Activated gamma-delta T cell treated with Interleukin-2 at 50 U/mL for 16 hours (primary cell): ENCODE measurements around the gene TSPAN14.

Source experiments
- DNase-seq: peaks from one replicate; pipeline ENCODE4 v3.0.0-alpha.2; 2020

TSPAN14 gene

DNA sequence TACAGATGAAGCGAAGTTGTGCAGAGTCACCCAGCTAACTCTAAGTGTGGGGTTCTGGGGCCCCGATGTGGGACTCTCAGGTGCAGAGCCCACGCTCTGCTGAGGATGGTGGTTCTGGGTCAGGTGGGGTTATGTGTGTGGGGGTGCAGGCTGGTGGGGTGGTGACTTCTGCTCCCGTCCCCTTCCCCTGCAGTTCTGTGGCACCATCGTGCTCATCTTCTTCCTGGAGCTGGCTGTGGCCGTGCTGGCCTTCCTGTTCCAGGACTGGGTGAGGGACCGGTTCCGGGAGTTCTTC, 54.9 kb downstream of the TSPAN14 start:
- DNase-seq, result no peak

DNA sequence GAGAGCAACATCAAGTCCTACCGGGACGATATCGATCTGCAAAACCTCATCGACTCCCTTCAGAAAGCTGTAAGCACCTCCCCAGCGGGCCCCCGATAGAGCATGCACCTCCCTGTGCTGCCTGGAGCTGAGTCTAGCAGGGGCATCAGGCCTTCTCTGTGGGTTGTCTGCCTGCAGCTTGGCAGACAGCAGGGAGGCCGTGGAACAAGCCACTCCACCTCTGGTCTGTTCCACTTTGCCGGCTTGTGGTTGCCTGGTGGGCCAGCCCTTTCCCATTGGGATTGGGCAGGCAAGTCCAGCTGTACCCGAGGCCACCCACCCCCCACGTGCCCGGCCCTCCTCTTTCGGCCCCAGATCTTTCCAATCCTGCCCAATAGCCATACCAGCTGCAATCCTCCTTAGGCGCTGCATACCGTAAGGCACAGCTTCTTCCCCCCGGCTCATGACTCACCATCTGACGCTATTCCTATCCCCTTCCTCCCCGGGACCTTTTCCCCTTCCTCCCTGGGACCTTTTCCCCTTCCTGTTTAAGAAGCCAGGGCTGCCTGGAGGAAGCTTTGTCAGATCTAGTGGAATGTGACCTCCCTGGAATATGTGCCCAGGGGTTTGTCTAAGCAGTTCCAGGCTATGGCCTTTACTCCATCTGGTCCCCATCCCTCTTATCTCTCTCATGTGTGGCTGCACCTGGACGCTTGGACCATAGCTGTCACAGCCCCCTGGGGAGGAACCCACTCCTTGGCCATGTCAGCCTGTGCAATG, 55.5 kb downstream of the TSPAN14 start:
- DNase-seq, result no peak

DNA sequence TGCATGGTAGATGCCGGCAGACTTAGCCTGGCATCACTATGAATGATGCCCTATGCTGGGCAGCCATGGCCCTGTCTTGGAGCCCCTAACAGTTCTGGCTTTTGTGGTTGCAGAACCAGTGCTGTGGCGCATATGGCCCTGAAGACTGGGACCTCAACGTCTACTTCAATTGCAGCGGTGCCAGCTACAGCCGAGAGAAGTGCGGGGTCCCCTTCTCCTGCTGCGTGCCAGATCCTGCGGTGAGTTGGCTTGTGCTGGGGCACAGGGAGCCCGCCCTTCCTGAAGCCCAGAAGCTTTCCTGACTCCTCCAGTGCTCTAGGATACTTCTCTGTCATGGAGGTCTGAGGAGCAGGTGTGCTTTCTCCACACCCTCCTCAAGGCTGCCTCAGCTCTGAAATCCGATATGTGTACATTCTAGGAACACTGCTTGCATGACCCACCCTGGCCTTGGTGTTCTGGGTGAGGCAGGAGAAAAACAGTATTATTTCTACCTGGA, 58.0 kb downstream of the TSPAN14 start:
- no peak for DNase-seq

DNA sequence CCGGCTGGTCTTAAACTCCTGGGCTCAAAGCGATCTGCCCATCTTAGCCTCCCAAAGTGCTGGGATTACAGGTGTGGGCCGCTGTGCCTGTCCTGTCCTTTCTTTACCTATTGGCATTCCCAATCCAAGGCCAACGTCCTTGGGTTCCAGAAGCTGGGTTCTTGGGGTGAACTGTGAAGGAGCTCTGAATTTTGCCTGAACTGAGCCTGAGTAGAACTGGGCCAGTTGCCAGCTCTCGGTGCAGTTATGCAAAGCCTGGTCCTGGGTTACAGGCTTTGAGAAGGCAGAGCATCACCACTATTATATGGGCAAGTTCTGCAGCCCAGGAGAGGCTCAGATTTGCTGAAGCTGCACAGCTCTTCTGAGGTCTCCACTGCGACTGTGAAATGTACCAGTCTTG, 59.0 kb downstream of the TSPAN14 start:
- no peak for DNase-seq

DNA sequence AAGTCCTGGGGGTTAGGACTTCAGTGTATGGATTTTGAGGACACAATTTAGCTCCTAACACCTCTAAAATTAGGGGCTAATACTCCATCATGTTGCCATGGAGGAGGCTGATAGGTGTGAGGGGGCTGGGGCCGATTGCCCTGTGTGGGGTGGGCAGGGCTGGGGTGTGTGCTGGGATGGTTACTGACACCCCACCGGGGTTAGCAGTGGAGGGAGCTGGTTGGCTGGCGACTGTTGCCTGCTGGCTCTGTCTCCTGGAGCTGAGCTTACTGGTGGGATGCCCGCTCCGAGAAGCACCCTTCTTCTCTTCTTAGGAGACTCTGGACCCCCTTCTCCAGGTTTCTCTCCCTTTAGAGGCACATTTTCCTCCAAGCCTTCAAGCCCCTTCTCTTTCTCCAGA, 61.4 kb downstream of the TSPAN14 start:
- no peak for DNase-seq

DNA sequence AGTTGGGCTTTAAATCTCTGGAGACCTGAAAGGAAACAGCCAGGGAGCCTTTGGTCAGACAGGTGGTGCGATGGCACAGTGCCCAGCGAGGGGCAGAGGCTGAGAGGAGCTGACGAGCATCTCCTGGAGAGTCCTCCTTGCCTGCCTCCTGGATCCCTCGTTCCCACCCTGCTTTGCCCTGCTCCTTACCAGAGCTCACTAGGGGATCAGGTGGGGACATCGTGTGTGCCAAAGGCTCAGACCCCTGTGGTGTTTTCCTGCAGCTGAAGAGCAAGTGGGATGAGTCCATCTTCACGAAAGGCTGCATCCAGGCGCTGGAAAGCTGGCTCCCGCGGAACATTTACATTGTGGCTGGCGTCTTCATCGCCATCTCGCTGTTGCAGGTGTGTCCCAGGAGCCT, 61.8 kb downstream of the TSPAN14 start:
- DNase-seq, result no peak

DNA sequence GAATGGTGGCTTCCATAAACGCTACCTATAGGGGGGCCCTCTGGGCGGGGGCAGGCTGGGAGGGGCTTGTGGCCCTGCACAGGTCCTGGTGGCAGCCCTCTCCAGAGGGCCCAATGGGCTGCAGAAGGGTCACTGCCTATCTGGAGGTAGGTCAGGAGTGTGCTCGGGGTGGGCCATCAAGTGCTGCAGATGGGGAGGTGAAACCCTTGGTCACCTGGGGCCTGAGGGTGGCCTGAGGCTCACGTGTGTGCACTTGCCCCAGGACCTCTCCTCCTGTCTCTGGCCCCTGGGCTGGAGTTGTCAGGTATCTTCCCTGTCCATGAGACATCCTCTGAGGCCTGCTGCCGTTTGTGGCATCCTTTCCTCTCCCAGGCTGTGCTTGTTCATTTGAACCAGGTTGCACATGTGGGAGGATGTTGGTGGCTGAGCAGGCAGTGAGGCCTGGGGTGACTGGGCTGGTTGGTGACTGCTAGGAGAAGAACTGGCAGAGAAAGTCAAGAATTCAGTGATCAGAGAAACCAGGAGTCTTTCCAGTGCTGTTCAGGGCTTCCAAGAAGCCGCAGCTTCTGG, 62.5 kb downstream of the TSPAN14 start:
- DNase-seq, result no peak

DNA sequence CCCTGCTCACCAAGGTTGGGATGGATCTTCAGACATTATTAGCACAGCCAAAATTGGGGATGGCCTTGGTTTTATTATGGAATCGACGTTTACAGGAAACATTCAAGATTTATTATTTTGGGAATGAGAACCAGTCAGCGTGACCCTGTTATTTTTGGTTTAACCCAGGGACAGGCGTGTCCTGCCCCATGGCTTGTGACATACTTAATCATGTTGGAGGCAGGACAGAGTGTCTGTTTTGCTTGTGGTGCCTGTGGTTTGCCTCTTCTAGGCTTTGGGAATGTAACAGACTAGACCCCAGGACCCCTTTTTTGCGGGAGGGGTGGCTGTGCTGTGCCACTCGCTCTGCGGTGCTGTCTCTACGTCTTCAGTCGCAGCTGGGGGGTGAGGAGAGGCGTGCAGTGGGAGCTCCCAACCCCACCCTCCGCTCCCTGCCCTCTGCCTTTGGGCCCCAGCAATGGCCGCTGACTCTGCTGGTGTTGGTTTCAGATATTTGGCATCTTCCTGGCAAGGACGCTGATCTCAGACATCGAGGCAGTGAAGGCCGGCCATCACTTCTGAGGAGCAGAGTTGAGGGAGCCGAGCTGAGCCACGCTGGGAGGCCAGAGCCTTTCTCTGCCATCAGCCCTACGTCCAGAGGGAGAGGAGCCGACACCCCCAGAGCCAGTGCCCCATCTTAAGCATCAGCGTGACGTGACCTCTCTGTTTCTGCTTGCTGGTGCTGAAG, 63.5 kb downstream of the TSPAN14 start:
- no peak for DNase-seq

DNA sequence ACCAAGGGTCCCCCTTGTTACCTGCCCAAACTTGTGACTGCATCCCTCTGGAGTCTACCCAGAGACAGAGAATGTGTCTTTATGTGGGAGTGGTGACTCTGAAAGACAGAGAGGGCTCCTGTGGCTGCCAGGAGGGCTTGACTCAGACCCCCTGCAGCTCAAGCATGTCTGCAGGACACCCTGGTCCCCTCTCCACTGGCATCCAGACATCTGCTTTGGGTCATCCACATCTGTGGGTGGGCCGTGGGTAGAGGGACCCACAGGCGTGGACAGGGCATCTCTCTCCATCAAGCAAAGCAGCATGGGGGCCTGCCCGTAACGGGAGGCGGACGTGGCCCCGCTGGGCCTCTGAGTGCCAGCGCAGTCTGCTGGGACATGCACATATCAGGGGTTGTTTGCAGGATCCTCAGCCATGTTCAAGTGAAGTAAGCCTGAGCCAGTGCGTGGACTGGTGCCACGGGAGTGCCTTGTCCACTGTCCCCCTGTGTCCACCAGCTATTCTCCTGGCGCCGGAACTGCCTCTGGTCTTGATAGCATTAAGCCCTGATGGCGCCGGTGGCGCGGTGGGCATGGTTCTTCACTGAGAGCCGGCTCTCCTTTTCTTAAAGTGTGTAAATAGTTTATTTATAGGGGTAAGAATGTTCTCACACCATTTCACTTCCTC, 64.2 kb downstream of the TSPAN14 start:
- DNase-seq, result no peak

DNA sequence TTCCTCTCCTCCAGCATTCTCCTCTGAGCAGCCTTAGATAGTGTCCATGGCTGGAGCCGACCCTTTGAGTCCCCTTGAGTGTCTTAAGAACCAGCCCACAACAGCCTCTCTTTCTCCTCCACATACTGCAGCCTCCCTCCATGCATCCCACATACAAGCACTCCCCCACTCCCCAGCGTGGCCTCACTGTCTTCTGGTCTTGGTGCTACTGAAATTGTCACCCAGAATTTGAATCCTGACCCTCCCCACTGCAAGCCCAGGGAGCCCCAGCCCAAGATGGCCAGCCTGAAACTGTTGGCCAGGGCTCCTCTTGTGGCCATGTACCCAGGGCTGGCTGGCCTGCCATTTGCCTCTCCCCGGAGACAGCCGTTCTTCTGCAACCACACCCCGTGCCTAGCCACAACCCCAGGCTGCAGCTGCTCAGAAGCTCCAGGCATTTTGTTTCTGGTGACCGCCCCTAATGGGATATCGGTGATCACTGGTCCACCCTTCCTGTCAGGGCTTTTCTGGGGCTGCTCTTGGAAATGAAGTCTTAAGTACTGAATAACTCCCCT, 64.8 kb downstream of the TSPAN14 start:
- no peak for DNase-seq

DNA sequence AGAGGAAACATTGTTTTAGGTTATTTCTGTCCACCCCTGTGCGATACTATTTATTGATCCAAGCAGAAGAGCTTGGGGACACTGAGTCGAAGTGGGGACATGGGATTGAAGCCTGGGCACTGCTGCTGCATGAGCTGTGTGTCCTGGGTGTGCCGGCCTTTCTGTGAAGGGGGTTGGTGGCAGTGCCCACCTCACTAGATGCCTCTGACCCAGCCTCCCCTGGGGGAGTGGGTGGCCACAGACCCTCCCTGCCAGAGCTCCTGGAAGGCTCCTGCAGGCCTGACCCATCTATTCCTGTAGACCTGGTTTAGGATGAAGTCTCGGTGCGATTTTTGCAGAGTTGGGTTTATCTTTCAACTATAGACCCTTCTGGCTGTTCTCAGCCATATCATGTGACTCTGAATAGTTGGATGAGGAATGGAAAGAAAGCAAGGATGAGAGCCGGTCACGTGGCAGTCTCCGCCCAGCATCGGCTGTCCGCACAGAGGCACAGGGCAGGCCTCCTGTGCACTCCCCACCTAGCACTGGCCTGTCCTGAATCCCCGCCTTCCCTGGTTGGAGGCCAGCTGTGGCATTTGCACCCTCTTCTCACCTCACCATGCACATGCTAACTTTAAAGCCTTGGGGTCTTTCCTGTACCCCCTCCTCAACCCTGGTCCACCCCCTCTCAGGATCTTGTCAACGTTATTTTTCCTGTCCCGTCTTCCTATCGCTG, 66.0 kb downstream of the TSPAN14 start:
- no peak for DNase-seq

DNA sequence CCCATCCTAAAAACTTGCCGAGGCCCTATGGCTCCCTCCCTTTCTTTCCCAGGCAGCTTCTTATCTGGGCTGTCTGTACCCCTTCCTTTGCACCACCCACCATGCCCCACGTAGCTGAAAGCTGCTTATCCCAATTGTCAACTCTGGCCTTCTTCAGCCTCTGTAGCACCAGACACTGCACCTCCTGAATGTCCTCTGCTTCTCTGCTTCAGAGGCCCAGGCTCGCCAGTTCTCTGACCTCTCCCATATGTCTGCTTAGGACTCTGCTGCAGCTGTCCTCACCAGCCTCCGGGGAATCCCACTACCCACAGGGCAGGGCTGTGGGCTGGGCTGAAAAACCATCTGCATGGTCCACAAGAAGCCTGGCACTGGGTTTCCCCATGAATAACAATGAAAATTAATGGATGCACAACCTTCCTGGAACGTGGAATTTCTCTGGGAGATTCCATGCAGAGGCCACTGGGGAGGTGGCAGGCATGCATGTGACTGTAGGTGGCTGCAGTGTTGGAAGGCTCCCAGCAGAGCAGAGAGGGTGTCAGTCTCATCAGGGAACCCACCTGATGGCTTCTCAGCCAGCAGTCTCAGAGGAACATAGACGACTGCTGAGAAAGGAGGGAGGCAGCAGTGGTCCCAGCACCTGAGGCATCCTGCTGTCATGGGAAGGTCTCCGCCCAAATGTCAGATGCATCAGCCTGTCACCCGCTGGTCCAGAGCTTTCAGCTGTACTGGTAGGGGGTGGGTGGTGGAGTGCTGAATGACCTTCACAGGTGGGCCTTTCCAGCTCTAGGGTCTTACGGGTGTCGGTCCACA, 66.8 kb downstream of the TSPAN14 start:
- no peak for DNase-seq

DNA sequence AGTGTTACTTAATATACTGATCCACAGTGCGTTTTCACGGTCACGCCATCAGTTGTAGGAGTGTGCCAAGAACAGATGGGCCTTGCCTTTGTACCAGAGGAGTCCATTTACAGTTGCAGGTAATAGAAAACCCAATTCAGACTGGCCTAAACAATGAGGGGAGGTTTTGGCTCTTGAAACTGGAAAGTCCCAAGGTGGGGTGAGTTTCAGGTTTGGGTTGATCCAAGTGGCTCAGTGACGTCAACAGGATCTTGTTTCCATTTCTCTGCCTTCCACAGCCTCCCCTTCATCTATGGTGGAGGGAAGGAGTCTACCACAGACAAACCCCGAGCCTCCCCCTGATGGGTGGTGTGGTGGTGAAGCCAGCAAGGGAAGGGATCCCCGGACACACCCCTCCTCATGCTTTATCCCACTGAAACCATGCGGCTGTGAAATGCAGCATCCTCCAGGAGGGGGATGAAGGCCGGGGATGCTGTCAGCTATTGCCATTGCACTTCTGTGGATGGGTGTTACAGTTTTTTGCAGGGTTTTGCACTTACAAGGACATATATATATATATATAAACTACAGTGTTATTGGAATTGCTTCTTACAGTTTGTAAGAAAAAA, 68.8 kb downstream of the TSPAN14 start:
- no peak for DNase-seq

DNA sequence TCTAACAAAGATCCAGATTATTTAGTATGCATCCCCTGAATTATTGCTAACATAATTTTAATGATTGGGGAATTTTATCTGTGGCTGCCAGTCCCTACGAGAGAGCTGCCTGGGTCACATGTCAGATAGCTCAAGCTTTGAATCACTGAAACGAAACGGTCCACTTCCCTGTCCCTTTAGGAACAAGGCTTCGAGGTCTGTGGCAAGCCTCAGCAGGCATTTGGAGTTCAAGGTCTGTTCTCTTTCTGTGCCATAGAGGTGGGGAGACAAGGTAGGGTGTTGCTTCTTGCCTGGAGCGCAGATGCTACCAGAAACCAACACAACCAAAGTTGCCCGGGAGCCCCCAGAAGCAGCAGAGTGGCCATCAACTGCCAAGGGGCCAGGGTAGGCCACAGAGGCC, 69.7 kb downstream of the TSPAN14 start:
- no peak for DNase-seq

DNA sequence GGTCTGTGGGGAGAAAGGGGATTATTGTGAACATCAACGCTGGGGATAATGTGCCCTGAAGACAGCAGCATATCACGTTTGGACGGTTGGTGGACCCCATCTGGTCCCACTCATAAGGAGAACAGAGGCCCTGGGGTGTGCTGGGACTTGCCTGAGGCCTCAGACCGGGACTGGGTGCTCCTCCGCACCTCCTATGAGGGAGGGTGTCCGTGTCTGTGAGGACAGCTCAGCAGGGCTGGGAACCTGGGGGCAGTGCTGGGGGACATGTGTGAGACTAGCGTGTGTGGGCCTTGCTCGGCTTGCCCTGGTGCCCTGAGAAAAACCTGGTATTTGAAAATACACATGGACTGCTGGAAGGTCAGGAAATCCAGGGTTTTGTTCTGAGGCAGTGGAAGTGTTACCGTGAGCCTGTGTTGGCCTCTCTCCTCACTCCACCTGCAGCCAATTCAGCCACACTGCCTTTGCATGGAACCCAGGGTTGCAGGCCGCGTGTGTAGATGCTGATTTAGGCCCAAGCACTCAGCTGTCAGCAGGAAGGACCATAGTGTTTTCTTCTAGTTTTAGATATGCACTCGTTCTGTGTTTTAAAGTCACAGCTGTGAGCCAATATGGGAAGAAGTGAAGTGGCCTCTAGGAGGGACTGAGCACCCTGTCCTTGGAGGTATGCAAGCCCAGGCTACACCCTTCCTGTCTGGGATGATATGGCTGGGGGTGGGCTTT, 70.2 kb downstream of the TSPAN14 start:
- DNase-seq, result no peak

DNA sequence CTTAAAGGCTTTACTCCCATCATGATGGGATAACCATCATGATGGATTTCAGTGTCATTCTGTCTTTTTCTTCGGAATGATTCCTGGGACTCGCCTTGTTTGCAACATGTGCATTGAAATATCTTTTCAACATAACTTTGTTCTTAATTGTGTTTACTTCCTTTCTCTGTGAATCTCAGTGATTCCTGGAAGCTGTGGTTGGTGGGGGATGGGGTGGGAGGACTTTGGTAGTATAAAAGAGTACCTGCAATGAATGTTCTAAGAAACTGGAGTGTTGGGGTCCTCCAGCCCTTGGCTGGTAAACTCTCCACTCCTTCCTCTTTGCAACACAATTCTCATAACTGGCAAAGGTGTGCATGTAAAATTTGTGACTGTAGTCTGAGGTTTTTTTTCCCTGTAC, 72.1 kb downstream of the TSPAN14 start:
- DNase-seq, result no peak

DNA sequence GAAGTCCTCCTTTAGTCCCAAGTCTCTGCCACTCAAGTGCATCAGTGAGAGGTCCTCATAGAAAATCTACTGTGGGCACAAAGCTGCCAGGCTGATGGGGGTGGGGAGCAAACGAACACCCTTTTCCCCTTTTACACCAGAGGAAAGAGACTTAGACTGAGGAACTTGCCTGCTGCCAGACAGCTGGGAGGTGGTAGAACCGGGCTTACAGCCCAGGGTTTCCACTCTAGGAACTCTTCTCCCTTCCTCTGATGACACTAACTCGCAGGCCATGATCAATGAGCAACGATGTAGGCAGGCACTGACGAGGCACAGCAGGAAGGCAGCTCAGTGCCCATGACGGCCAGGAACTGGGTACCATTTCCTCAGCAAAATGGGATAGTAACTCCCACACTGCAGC, 72.6 kb downstream of the TSPAN14 start:
- no peak for DNase-seq

DNA sequence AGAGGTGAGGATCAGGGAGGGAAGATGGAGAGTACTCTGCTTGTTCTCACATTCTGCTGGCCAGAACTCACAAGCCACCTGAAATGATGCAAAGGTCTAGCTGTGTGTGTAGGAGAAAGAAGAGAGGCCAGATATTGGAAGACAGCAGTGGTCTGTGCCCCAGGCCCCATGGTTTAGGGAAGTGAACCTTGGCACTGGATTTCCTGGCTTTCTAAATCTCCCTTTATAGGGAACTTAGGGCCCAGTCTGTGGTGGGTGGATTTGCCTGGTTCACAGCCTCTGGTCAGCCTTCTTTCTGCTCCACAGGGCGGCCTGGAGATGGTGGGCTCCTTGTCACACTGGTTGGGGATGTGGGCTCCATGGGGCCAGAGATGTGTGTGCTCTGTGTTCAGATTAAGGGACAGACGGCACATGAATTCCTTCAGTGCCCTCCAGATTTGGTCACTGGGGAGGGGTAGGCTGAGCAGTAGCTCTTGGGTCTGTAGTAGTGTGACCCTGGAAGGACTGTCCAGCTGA, 74.1 kb downstream of the TSPAN14 start:
- DNase-seq, result no peak

DNA sequence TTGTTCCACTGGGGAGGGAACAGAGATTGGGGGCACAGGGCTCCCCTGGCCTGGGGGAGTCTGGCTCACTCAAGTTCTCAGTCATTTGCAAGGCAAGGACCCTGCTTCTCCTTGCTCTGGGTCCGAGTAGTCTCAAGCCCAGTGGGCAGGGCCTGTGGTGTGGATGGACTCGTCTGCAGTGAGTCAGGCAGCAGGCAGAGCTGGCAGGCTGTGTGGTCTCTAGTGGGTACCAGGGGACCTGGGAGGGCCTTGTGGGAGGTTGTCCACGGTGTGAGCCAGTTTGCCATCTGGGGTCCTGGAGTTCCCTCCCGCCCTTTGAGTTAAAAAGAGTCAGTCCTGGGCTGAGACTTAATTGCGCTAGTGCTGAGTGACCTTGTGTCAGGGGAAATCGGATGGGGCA, 74.8 kb downstream of the TSPAN14 start:
- no peak for DNase-seq

DNA sequence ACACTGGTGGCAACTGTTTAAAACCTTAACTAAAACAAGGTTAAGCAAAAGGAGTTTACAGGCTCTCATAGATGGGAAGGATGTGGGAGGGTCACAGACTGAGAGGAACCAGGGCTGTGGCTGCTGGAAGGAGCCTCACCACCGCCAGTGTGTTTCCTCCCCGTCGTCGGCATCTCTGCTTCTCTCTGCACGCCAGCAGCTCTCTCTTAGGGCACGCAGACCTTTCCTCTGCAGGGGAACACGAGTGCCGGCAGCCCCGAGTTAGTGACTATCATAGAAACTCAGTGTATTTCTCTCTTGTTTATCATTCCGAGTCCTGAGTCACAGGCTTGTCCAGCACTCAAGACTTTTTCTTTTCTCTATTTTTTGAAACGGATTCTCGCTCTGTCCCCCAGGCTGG, 75.5 kb downstream of the TSPAN14 start:
- peak; percentile 62 for DNase-seq

DNA sequence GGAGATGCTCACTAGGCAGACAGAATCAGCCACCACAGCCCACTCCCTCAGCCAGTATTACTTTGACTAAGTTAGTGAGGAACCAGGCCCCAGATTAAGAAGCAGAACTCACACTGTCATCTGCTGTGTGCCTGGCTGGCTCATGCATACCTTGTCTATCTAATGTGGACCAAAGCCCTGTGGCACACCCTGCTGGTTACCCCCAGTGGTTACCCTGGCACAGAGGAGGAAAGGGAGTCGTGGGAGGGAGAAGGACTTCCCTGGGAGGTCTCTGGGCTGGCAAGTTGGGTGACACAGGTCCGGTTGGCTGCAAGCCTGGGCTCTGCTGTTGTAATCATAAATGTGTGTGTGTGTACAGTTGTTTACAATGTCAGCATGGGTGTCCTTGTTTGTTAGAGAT, 76.1 kb downstream of the TSPAN14 start:
- no peak for DNase-seq
